Panc1 (cell line): ENCODE results near the gene PTGFRN. TPM values are rescaled to one million over a fixed set of nuclear protein-coding genes. Genes with fewer than 3 reads are reported as not detected.

Experiments
- ATAC-seq: fragments of 200-7000 bp; cut with Tn5 transposase; 2 replicates; pipeline ENCODE4 v1.9.1; 2020; ENCODE audit warnings: mild to moderate bottlenecking, moderate library complexity
- BruUV-seq: library from RNA; stranded (reverse); fragments of 400-500 nt; replicated peaks from 2 replicates; lab custom pipeline; 2021; lab: Mats Ljungman, UMichigan
- CTCF ChIA-PET: fragments of 300-600 bp; sonication (Branson Sonifier 250); formaldehyde crosslinking; loops from one replicate; lab custom pipeline; 2022; ENCODE audit warnings: antibody characterized with exemption; lab: Charles Lee
- POLR2A ChIA-PET: fragments of 300-600 bp; sonication (Branson Sonifier 250); formaldehyde crosslinking; loops from one replicate; lab custom pipeline; 2022; ENCODE audit warnings: antibody characterized with exemption; lab: Charles Lee
- DNase-seq: peaks from one replicate; pipeline ENCODE4 v3.0.0-alpha.2; 2010; ENCODE audit warnings: low read depth, low spot score
- H3K27ac ChIP-seq: 2 replicates; pipeline ENCODE4 v1.5.1; 2011; ENCODE audit warnings: mild to moderate bottlenecking, low read length, inconsistent platforms
- H3K27me3 ChIP-seq: fragments of 200-500 bp; sonication (Bioruptor generic); 2 replicates; pipeline ENCODE4 v1.6.0; 2014; ENCODE audit warnings: low read length, inconsistent platforms; ENCODE audit not compliant: control insufficient read depth, insufficient read depth
- H3K36me3 ChIP-seq: fragments of 200-500 bp; sonication (Bioruptor generic); 2 replicates; pipeline ENCODE4 v1.5.1; 2014; ENCODE audit warnings: inconsistent platforms, mild to moderate bottlenecking, low read length, moderate library complexity; ENCODE audit not compliant: control insufficient read depth, insufficient read depth
- H3K4me1 ChIP-seq: 2 replicates; pipeline ENCODE4 v1.5.1; 2011; ENCODE audit warnings: inconsistent platforms, mild to moderate bottlenecking, low read length, moderate library complexity; ENCODE audit not compliant: control insufficient read depth, insufficient read depth
- H3K4me3 ChIP-seq, 2 experiments: 2 replicates each; pipeline ENCODE4 v1.5.1; 2011 to 2012; ENCODE audit warnings: low read depth in 2 of 2, low read length in 2 of 2, mild to moderate bottlenecking in 2 of 2, inconsistent platforms in 1 of 2, moderate library complexity in 1 of 2
- H3K9me3 ChIP-seq: fragments of 200-500 bp; sonication (Bioruptor generic); 2 replicates; pipeline ENCODE4 v1.5.1; 2014; ENCODE audit warnings: low read depth, mild to moderate bottlenecking, inconsistent platforms, low read length, moderate library complexity; ENCODE audit not compliant: control insufficient read depth, insufficient read depth
- CTCF ChIP-seq: fragments of 450-650 bp; IDR thresholded peaks from 2 replicates; pipeline ENCODE4 v1.5.1; 2017; ENCODE audit warnings: mild to moderate bottlenecking
- POLR2AphosphoS5 ChIP-seq: IDR thresholded peaks from 2 replicates; pipeline ENCODE4 v1.6.1; 2012; ENCODE audit warnings: mild to moderate bottlenecking, low read depth, low read length, moderate library complexity
- REST ChIP-seq, 2 experiments: IDR thresholded peaks; 2 replicates each; pipeline ENCODE4 v1.6.1; 2011 to 2012; ENCODE audit warnings: low read depth in 2 of 2, control low read depth in 1 of 2, low read length in 1 of 2, mild to moderate bottlenecking in 1 of 2, moderate library complexity in 1 of 2; ENCODE audit not compliant: insufficient read depth in 1 of 2
- SIN3A ChIP-seq: IDR thresholded peaks from 2 replicates; pipeline ENCODE4 v1.6.1; 2012; ENCODE audit warnings: low read depth, mild to moderate bottlenecking, low read length, moderate library complexity, borderline replicate concordance; ENCODE audit not compliant: insufficient read depth
- TCF7L2 ChIP-seq: IDR thresholded peaks from 2 replicates; pipeline ENCODE4 v1.6.1; 2011; ENCODE audit warnings: mild to moderate bottlenecking, low read depth, low read length, inconsistent platforms
- in situ Hi-C: cut with HindIII; loops from 2 replicates; pipeline ENCODE4 v1.10.0; 2016; ENCODE audit warnings: low sequenced_read_pairs, low pct_unique_long_range_greater_than_20kb
- intact Hi-C: fragments of 100-400 bp; cut with micrococcal nuclease; formaldehyde crosslinking; loops from one replicate; pipeline ENCODE4 v1.10.0; 2022; ENCODE audit not compliant: unreplicated experiment
- total RNA-seq: library from RNA; stranded (reverse); gene quantifications from one replicate; pipeline ENCODE4 v1.2.1, GENCODE V29; 2021; ENCODE audit not compliant: unreplicated experiment

PTGFRN gene
- total RNA-seq, 1 experiment from 2014 or later = 5.2 TPM

GRCh38 chr1:116868385-116868784 is 41.3 kb upstream of the PTGFRN start:
- BruUV-seq = no TSS peak
- Histone ChIP-seq H3K9me3 (no peaks in the 10 kb centered on the region), H3K4me3 (no peak overlapping the region), H3K36me3 (no peaks in the 10 kb centered on the region), H3K27ac (no peak overlapping the region), H3K4me1 (no peaks in the 10 kb centered on the region), H3K27me3 (no peaks in the 10 kb centered on the region)
- no peak for TF ChIP-seq POLR2AphosphoS5
- no peak for TF ChIP-seq SIN3A
- TF ChIP-seq CTCF = no peak
- no peak for TF ChIP-seq REST (IDR thresholded peaks at IDR 0.05; ENCODE audit: insufficient read depth in 1 of 2, low read depth in 2 of 2, low read length in 1 of 2)
- TF ChIP-seq TCF7L2 = no peak
- ChIA-PET CTCF (no interaction called here), POLR2A (no interaction called here)
- intact Hi-C loops (no loop called here), in situ Hi-C loops (no loop called here)
- DNase-seq = no peak
- no peak for ATAC-seq

- intact Hi-C loops (no loop called here), in situ Hi-C loops (no loop called here)
- Histone ChIP-seq H3K36me3 (no peaks in the 10 kb centered on the region), H3K9me3 (no peaks in the 10 kb centered on the region), H3K4me3 (no peak overlapping the region), H3K27me3 (no peaks in the 10 kb centered on the region), H3K27ac (no peak overlapping the region), H3K4me1 (no peaks in the 10 kb centered on the region)
- CTCF ChIA-PET = no interaction called here
- DNase-seq (no peak), ATAC-seq (no peak)
- POLR2A ChIA-PET = no interaction called here
- TF ChIP-seq TCF7L2 = no peak
- no TSS peak for BruUV-seq
These were observed 40.1 kb upstream of the PTGFRN start for GRCh38 chr1:116869611-116870010.

GRCh38 chr1:116870300-116870699 is 39.4 kb upstream of the PTGFRN start:
- H3K36me3 ChIP-seq = no peaks in the 10 kb centered on the region
- BruUV-seq = no TSS peak
- ATAC-seq (no peak), DNase-seq (no peak)
- in situ Hi-C loops = no loop called here
- ChIA-PET POLR2A (no interaction called here), CTCF (no interaction called here)
- H3K4me3 ChIP-seq = no peak overlapping the region
- no peaks in the 10 kb centered on the region for H3K4me1 ChIP-seq
- intact Hi-C loops = no loop called here
- H3K9me3 ChIP-seq = no peaks in the 10 kb centered on the region
- TF ChIP-seq TCF7L2 (no peak), SIN3A (no peak), CTCF (no peak), REST (IDR thresholded peaks at IDR 0.05; ENCODE audit: insufficient read depth in 1 of 2, low read depth in 2 of 2, low read length in 1 of 2) (no peak), POLR2AphosphoS5 (no peak)
- no peak overlapping the region for H3K27ac ChIP-seq
- H3K27me3 ChIP-seq = no peaks in the 10 kb centered on the region
